A673 (cell line): ENCODE measurements around the gene CAV1. TPM values are rescaled to one million over a fixed set of nuclear protein-coding genes. Genes with fewer than 3 reads are reported as not detected.

Source experiments
- BruUV-seq: library from RNA; stranded (reverse); fragments of 400-500 nt; replicated peaks from 2 replicates; lab custom pipeline; 2021; lab: Mats Ljungman, UMichigan
- CTCF ChIA-PET: fragments of 300-600 bp; sonication (Branson Sonifier 250); formaldehyde crosslinking; loops from one replicate; lab custom pipeline; 2022; ENCODE audit warnings: antibody characterized with exemption; lab: Charles Lee
- POLR2A ChIA-PET: fragments of 300-600 bp; sonication (Branson Sonifier 250); formaldehyde crosslinking; loops from one replicate; lab custom pipeline; 2022; ENCODE audit warnings: antibody characterized with exemption; ENCODE audit not compliant: low non-redundant PET; lab: Charles Lee
- DNase-seq: peaks from one replicate; pipeline ENCODE4 v3.0.0-alpha.2; 2015; ENCODE audit warnings: low spot score
- H3K27ac ChIP-seq: fragments of 200-600 bp; sonication (generic); 2 replicates; pipeline ENCODE4 v1.5.1; 2016; ENCODE audit warnings: mixed run types, low read depth, mild to moderate bottlenecking, mixed read lengths, antibody characterized with exemption, low read length; ENCODE audit not compliant: poor library complexity, severe bottlenecking
- H3K27me3 ChIP-seq: fragments of 200-600 bp; sonication (generic); replicated peaks from 2 replicates; pipeline ENCODE4 v1.6.1; 2017; ENCODE audit warnings: mixed run types, low read depth, mild to moderate bottlenecking, mixed read lengths, antibody characterized with exemption, low read length; ENCODE audit not compliant: insufficient read depth, poor library complexity
- H3K36me3 ChIP-seq: fragments of 200-600 bp; sonication (generic); 2 replicates; pipeline ENCODE4 v1.6.1; 2016; ENCODE audit warnings: mixed run types, mild to moderate bottlenecking, mixed read lengths, antibody characterized with exemption, low read length; ENCODE audit not compliant: insufficient read depth, poor library complexity, severe bottlenecking
- H3K4me1 ChIP-seq: fragments of 200-600 bp; sonication (generic); 2 replicates; pipeline ENCODE4 v1.6.1; 2017; ENCODE audit warnings: mixed run types, mild to moderate bottlenecking, mixed read lengths, antibody characterized with exemption, low read length; ENCODE audit not compliant: insufficient read depth, poor library complexity, severe bottlenecking
- H3K4me3 ChIP-seq: fragments of 200-600 bp; sonication (generic); 2 replicates; pipeline ENCODE4 v1.5.1; 2016; ENCODE audit warnings: low read depth, mixed run types, mild to moderate bottlenecking, mixed read lengths, low read length; ENCODE audit not compliant: poor library complexity, severe bottlenecking
- H3K9me3 ChIP-seq: fragments of 200-600 bp; sonication (generic); 2 replicates; pipeline ENCODE4 v1.6.1; 2016; ENCODE audit warnings: mixed run types, low read depth, mild to moderate bottlenecking, mixed read lengths, antibody characterized with exemption, low read length; ENCODE audit not compliant: poor library complexity, severe bottlenecking
- EZH2 ChIP-seq: fragments of 200-600 bp; sonication (generic); IDR thresholded peaks from 2 replicates; pipeline ENCODE4 v1.6.1; 2017; ENCODE audit warnings: borderline replicate concordance, low read depth, mild to moderate bottlenecking, mixed read lengths, antibody characterized with exemption, low read length; ENCODE audit not compliant: poor library complexity, severe bottlenecking
- intact Hi-C: fragments of 100-400 bp; cut with micrococcal nuclease; formaldehyde crosslinking; loops from one replicate; pipeline ENCODE4 v1.10.0; 2022; ENCODE audit not compliant: unreplicated experiment
- total RNA-seq: library from RNA; stranded (reverse); gene quantifications from 2 replicates; pipeline ENCODE4 v1.2.3, GENCODE V29; 2021
- TF ChIP-seq, protein P1 (sequence below): fragments of 300-800, 200-600 bp; sonication (generic); conservative IDR thresholded peaks from 2 replicates; pipeline ENCODE4 v1.5.1; 2017; ENCODE audit warnings: low read depth, mild to moderate bottlenecking, antibody characterized with exemption, low read length, moderate library complexity, mixed read lengths

CAV1 gene
- total RNA-seq, 1 experiment from 2014 or later, result 2,074 TPM

DNA sequence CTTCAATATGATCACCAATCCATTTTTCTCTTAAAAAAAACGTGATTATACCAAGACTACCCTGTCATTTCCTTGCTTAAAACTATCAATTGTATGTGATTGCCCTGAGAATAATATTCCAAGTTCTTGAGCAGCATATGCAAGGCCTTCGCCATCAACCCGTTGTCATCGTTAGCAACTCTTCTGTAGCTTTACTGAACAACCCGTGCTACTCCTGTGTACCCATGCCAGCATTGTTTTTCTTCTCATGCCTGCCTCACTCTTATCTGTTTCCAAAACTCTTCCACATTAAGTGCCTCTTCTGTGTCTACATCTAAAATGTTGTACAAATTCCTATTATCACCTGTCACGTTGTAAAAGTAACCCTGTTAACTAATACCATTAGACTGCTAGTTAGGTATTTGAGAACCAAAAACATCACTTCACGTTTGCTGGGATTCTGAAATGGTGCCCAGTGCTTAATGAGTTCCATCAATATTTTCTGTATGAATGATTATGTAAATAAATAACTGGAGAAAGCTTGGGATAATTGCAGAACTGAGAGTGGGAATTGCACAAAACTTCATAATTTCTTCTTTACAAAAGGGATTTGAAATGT, 14.8 kb upstream of the CAV1 start:
- no peak for DNase-seq
- intact Hi-C loops, result no loop called here
- TF ChIP-seq EZH2, result no peak
- TF ChIP-seq, protein P1, sequence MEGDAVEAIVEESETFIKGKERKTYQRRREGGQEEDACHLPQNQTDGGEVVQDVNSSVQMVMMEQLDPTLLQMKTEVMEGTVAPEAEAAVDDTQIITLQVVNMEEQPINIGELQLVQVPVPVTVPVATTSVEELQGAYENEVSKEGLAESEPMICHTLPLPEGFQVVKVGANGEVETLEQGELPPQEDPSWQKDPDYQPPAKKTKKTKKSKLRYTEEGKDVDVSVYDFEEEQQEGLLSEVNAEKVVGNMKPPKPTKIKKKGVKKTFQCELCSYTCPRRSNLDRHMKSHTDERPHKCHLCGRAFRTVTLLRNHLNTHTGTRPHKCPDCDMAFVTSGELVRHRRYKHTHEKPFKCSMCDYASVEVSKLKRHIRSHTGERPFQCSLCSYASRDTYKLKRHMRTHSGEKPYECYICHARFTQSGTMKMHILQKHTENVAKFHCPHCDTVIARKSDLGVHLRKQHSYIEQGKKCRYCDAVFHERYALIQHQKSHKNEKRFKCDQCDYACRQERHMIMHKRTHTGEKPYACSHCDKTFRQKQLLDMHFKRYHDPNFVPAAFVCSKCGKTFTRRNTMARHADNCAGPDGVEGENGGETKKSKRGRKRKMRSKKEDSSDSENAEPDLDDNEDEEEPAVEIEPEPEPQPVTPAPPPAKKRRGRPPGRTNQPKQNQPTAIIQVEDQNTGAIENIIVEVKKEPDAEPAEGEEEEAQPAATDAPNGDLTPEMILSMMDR, result no peak
- BruUV-seq, result no TSS peak
- H3K27ac ChIP-seq, result peak overlapping the region; percentile 84
- H3K4me3 ChIP-seq, result no peak overlapping the region
- POLR2A ChIA-PET, result no interaction called here
- H3K36me3 ChIP-seq, result peaks cover 46% of the 10 kb centered on the region
- no peaks in the 10 kb centered on the region for H3K9me3 ChIP-seq
- H3K27me3 ChIP-seq, result no peaks in the 10 kb centered on the region
- CTCF ChIA-PET, result no interaction called here
- H3K4me1 ChIP-seq, result peaks cover 84% of the 10 kb centered on the region

DNA sequence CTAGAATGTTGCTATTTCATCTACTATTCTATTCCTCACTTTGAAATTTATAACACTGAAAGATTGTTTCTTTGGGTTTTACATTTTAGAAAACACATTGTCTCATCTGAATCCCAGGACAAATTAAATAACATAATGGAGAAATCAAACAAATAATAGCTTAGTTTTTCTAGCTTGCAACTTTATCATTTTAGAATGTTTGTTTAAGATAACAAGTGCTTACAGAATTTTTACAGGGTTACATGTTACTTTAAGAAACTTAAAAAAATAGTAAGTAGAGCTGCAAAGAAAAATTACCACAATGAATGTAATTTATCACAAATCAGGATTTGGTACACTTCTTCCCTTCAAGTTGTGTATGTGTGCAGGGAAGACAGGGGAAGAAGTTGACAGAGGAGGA, 14.0 kb upstream of the CAV1 start:
- no TSS peak for BruUV-seq
- peaks cover 39% of the 10 kb centered on the region for H3K36me3 ChIP-seq
- H3K4me1 ChIP-seq, result peaks cover 84% of the 10 kb centered on the region
- TF ChIP-seq EZH2, result no peak
- TF ChIP-seq, protein P1, result no peak
- POLR2A ChIA-PET, result no interaction called here
- H3K27me3 ChIP-seq, result no peaks in the 10 kb centered on the region
- CTCF ChIA-PET, result no interaction called here
- intact Hi-C loops, result no loop called here
- H3K4me3 ChIP-seq, result no peak overlapping the region
- no peaks in the 10 kb centered on the region for H3K9me3 ChIP-seq
- peak overlapping the region; percentile 84 for H3K27ac ChIP-seq
- no peak for DNase-seq

DNA sequence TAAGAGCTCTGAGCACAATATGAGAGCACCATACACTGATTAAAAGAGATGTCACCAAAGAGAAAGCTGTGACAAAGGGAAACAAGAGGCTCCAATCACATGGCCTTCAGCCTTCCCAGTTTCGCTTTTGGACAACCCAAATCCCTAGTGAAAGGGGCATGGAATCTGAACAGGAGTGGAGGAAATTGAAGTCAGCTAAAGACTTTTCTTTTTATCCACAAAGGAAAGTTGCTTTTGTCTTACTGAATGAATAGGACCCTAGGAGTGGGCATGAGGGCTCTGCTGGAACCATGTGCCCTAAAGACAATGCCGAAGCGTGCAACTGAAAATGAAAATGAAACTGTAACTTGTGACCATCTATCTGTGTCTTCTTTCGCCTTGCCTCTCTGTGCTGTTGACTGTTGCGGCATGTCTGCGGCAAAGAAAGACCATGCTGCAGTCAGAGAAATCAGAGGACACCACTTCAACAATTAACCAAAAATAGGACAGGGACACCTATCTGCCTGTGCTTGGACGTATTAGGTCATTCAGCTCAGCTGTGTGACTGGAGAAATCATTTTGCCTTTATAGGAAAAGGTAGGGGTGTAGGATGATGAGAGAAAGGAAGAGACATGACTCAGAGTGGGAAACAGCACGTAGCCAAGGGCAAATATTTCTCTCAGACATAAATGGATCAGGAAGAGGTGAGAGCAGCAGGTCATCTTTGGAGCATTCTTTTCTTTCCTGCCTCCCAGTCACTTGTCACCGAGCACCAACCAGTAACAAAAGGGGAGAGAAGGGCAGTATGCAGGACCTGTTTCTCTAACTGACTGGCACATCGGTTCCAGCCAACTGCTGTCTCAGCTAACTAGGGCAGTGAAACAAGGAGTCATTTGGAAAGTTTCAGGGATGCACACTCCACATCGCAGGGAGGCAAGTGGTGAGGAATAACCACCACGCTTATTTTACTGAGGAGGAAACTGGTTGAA, 13.0 kb upstream of the CAV1 start:
- Histone ChIP-seq H3K27ac (peak overlapping the region; percentile 84), H3K4me1 (peaks cover 81% of the 10 kb centered on the region), H3K4me3 (peak overlapping the region; percentile 37), H3K27me3 (no peaks in the 10 kb centered on the region), H3K36me3 (peaks cover 29% of the 10 kb centered on the region), H3K9me3 (no peaks in the 10 kb centered on the region)
- BruUV-seq, result no TSS peak
- ChIA-PET POLR2A (no interaction called here), CTCF (no interaction called here)
- TF ChIP-seq EZH2, result no peak
- TF ChIP-seq, protein P1, result no peak
- intact Hi-C loops, result no loop called here
- peak; percentile 85 for DNase-seq
